ENCODE measurements around the gene PEX10. TPM values are rescaled to one million over a fixed set of nuclear protein-coding genes. Genes with fewer than 3 reads are reported as not detected.
A peak's percentile ranks its signal among the peaks of the same experiment; 100 is the strongest.

PEX10 gene
- total RNA-seq, 1 donor = 34.7 TPM

DNA sequence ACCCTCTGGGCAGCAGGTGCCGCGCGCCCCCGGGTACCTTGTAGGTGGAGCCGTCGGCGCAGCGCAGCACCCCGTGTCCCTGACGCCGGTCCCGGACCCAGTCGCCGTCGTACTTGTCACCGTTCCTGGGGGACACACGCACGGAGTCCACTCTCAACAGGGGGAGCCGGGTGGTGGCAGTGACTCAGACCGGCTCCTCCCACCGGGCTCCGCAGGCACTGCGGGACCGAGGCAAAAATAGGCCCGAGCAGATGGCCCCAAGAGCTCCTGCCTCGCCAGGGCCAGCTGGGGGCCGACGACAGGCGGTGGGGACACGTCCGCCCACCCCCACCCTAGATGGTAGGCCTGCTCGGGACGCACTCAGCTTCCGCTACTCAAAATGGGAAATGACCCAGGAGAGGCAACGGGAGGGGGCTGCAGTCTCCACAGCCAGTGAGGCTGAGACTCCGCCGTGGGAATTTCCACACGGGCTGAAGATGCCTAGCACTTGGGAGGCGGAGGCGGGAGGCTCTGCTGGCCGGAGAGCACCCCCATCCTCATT is 27.4 kb downstream of the PEX10 start:
- peak; percentile 70 for DNase-seq (ENCODE audit: insufficient read length, low spot score, missing footprints)
- TF ChIP-seq, protein P1, sequence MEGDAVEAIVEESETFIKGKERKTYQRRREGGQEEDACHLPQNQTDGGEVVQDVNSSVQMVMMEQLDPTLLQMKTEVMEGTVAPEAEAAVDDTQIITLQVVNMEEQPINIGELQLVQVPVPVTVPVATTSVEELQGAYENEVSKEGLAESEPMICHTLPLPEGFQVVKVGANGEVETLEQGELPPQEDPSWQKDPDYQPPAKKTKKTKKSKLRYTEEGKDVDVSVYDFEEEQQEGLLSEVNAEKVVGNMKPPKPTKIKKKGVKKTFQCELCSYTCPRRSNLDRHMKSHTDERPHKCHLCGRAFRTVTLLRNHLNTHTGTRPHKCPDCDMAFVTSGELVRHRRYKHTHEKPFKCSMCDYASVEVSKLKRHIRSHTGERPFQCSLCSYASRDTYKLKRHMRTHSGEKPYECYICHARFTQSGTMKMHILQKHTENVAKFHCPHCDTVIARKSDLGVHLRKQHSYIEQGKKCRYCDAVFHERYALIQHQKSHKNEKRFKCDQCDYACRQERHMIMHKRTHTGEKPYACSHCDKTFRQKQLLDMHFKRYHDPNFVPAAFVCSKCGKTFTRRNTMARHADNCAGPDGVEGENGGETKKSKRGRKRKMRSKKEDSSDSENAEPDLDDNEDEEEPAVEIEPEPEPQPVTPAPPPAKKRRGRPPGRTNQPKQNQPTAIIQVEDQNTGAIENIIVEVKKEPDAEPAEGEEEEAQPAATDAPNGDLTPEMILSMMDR (IDR thresholded peaks at IDR 0.05; ENCODE audit: extremely low read depth, low read depth, low read length) = no peak

DNA sequence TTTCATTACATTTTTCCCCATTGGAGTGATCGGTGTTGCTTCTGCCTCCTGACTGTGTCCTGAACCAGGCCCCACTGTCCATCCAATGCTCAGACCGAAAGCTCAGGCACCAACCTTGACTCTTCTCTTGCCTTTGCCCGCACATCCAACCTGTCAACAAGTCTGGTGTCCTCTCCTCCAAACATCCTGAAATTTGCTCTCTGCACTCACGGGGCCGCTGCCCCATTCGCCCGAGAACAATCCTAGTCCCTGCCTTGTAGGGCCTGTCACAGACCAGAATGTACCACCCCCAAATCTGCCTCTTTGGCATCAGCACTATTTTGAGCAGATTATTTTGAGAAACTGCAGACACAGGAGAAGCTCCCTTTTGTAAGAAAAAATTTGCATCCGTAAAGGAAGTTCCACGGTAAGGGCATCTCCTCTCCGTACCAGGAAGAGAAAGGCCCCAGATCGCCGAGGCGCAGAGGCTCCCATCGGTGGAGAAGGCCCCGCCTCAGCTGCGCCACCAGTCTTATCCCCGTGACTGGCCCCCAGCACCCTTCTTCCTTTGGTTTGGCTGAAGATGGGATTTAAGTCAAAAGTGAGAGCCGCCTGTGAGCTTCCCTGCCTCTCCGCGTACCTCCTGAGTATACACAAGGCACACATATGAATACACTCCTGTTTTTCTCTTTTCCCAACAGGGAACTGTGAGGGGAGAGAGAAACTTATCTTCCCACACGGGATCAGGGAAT is 28.1 kb downstream of the PEX10 start:
- H3K9me3 ChIP-seq (ENCODE audit: low read depth, low read length) = no peaks in the 10 kb centered on the region
- H3K27me3 ChIP-seq (ENCODE audit: insufficient read depth, low read length) = no peaks in the 10 kb centered on the region
- no peaks in the 10 kb centered on the region for H3K79me2 ChIP-seq (ENCODE audit: insufficient read depth, low read length)
- peaks cover 12% of the 10 kb centered on the region for H3K36me3 ChIP-seq (ENCODE audit: insufficient read depth, low read length)
- H3K4me3 ChIP-seq (ENCODE audit: insufficient read depth, low read length) = no peak overlapping the region
- DNase-seq (ENCODE audit: insufficient read length, low spot score, missing footprints) = peak; percentile 53
- no peak overlapping the region for H3K27ac ChIP-seq (ENCODE audit: low read depth, low read length)
- no peak overlapping the region for H3K4me2 ChIP-seq (ENCODE audit: insufficient read depth, low read length)
- no peaks in the 10 kb centered on the region for H4K20me1 ChIP-seq (ENCODE audit: insufficient read depth, low read length)
- H3K4me1 ChIP-seq (ENCODE audit: insufficient read depth, low read length) = peaks cover 5% of the 10 kb centered on the region
- TF ChIP-seq, protein P1 (IDR thresholded peaks at IDR 0.05; ENCODE audit: extremely low read depth, low read depth, low read length) = no peak
- no peak overlapping the region for H2AFZ ChIP-seq (ENCODE audit: low read length)

More for the DNA sequence above, 27.4 kb downstream of the PEX10 start:
- H2AFZ ChIP-seq (ENCODE audit: low read length) = no peak overlapping the region
- H4K20me1 ChIP-seq (ENCODE audit: insufficient read depth, low read length) = no peaks in the 10 kb centered on the region
- H3K36me3 ChIP-seq (ENCODE audit: insufficient read depth, low read length) = peaks cover 12% of the 10 kb centered on the region
- H3K4me1 ChIP-seq (ENCODE audit: insufficient read depth, low read length) = peaks cover 5% of the 10 kb centered on the region
- no peak overlapping the region for H3K4me2 ChIP-seq (ENCODE audit: insufficient read depth, low read length)
- peaks cover 4% of the 10 kb centered on the region for H3K79me2 ChIP-seq (ENCODE audit: insufficient read depth, low read length)
- H3K27me3 ChIP-seq (ENCODE audit: insufficient read depth, low read length) = no peaks in the 10 kb centered on the region
- no peak overlapping the region for H3K4me3 ChIP-seq (ENCODE audit: insufficient read depth, low read length)
- H3K9me3 ChIP-seq (ENCODE audit: low read depth, low read length) = no peaks in the 10 kb centered on the region
- H3K27ac ChIP-seq (ENCODE audit: low read depth, low read length) = no peak overlapping the region

DNA sequence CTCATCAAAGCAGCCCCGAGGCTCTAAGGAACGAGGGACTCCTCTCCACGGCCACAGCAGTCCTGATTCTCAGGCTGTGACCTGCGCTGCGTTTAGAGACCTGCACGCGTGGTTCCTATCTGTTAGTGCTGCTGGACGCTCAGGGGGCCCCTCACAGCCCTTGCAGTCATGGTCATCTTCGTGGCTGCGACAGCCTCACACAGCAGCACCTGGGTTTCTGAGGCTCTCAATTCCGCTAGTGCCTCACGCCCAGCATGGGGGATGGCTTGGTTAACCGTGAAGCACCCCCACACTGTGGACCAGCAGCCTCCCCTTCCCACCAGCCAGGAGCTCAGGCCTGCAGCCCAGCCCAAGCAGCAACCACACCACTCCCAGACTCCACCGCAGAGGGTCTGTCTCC is 28.8 kb downstream of the PEX10 start:
- Histone ChIP-seq H3K4me1 (ENCODE audit: insufficient read depth, low read length) (peaks cover 5% of the 10 kb centered on the region), H3K27ac (ENCODE audit: low read depth, low read length) (no peak overlapping the region), H3K36me3 (ENCODE audit: insufficient read depth, low read length) (peaks cover 12% of the 10 kb centered on the region), H3K4me2 (ENCODE audit: insufficient read depth, low read length) (no peak overlapping the region), H3K4me3 (ENCODE audit: insufficient read depth, low read length) (no peak overlapping the region), H3K9me3 (ENCODE audit: low read depth, low read length) (no peaks in the 10 kb centered on the region), H2AFZ (ENCODE audit: low read length) (no peak overlapping the region), H3K27me3 (ENCODE audit: insufficient read depth, low read length) (no peaks in the 10 kb centered on the region), H4K20me1 (ENCODE audit: insufficient read depth, low read length) (no peaks in the 10 kb centered on the region), H3K79me2 (ENCODE audit: insufficient read depth, low read length) (no peaks in the 10 kb centered on the region)
- TF ChIP-seq, protein P1 (IDR thresholded peaks at IDR 0.05; ENCODE audit: extremely low read depth, low read depth, low read length) = no peak
- DNase-seq (ENCODE audit: insufficient read length, low spot score, missing footprints) = peak; percentile 72

DNA sequence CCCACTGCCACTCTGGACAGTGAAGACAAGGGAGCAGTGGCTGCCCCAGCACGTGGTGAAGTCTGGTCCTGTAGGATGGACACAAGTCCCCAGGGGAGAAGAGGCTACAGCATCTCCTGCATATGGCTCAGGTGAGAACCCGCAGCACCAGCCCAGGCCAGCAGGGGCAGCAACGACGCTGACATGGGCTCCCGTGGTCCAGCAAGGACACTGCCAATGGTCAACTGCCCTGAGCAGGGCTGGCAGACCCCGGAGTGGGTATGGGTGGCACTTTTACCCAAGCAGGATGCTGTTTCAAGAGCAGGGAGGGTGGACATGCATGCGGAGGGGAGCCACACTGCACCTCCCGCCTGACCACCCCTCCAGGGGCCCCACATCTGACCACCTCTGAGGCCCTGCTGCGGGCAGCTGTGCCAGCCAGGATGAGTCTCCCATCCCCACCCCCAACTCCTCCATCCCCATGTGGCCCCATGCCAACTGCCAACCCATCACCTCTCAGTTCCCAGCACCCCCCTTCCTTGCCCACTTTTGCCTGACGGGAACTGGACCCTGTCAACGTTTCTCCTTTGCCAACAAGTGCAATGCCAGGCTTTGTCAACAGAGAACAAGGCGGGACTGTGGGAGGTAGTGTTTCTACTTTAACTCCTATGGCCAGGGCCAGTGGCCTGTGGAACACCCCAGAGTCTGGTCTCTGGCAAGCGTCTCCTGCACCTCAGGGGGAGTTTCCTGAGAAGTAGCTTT is 29.6 kb downstream of the PEX10 start:
- H3K4me3 ChIP-seq (ENCODE audit: insufficient read depth, low read length) = no peak overlapping the region
- no peaks in the 10 kb centered on the region for H3K9me3 ChIP-seq (ENCODE audit: low read depth, low read length)
- H3K4me1 ChIP-seq (ENCODE audit: insufficient read depth, low read length) = peaks cover 5% of the 10 kb centered on the region
- no peaks in the 10 kb centered on the region for H3K27me3 ChIP-seq (ENCODE audit: insufficient read depth, low read length)
- no peak overlapping the region for H2AFZ ChIP-seq (ENCODE audit: low read length)
- peak; percentile 97 for DNase-seq (ENCODE audit: insufficient read length, low spot score, missing footprints)
- H3K79me2 ChIP-seq (ENCODE audit: insufficient read depth, low read length) = no peaks in the 10 kb centered on the region
- H3K4me2 ChIP-seq (ENCODE audit: insufficient read depth, low read length) = no peak overlapping the region
- H4K20me1 ChIP-seq (ENCODE audit: insufficient read depth, low read length) = no peaks in the 10 kb centered on the region
- no peak overlapping the region for H3K27ac ChIP-seq (ENCODE audit: low read depth, low read length)
- H3K36me3 ChIP-seq (ENCODE audit: insufficient read depth, low read length) = peaks cover 7% of the 10 kb centered on the region
- TF ChIP-seq, protein P1 (IDR thresholded peaks at IDR 0.05; ENCODE audit: extremely low read depth, low read depth, low read length) = peak; percentile 41
